GM13977 (cell line): Measurements from ENCODE around the gene TPD52L2.

Source experiments
- DNase-seq: peaks from one replicate; pipeline ENCODE4 v3.0.0; 2012; ENCODE audit warnings: low spot score
- in situ Hi-C: fragments of 300-500 bp; cut with MboI; formaldehyde crosslinking; loops from one replicate; pipeline ENCODE4 v1.12.0; 2022; ENCODE audit warnings: low sequenced_read_pairs, low pct_unique_long_range_greater_than_20kb, mixed read lengths, inconsistent platforms; ENCODE audit not compliant: unreplicated experiment
- TF ChIP-seq, protein P1 (sequence below): IDR thresholded peaks from 2 replicates; pipeline ENCODE4 v1.5.1; 2012; ENCODE audit warnings: mild to moderate bottlenecking, control low read depth; ENCODE audit not compliant: insufficient read depth; ENCODE audit errors: extremely low read depth, missing control alignments

TPD52L2 gene

DNA sequence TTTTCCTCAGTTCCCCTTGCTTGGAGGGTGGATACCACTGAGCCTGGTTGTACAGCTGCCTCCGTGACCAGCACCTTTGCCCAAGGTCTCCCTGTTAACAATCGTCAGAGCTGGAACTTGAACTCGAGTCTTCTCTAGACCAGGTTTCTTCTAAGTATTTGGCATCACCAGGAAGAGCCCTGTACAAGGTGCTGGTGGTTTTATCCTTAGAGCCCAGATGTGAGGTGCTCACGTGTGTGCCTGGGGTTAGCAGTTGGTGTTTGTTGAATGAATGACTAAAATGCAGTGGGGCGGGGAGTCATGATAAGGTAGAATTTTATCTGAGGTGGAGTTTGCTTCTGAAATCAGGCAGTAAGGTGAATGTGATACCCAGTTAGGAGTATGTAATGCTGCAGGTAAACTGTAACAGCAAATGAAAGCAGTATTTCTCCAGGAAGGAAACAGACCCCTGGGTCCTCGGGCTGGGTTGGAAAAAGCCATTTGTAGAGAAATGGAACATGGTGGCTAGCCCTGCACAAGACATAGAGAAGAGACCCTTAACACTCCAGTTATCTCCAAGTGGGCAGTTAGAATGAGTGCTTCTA is 33.0 kb downstream of the TPD52L2 start:
- TF ChIP-seq, protein P1, sequence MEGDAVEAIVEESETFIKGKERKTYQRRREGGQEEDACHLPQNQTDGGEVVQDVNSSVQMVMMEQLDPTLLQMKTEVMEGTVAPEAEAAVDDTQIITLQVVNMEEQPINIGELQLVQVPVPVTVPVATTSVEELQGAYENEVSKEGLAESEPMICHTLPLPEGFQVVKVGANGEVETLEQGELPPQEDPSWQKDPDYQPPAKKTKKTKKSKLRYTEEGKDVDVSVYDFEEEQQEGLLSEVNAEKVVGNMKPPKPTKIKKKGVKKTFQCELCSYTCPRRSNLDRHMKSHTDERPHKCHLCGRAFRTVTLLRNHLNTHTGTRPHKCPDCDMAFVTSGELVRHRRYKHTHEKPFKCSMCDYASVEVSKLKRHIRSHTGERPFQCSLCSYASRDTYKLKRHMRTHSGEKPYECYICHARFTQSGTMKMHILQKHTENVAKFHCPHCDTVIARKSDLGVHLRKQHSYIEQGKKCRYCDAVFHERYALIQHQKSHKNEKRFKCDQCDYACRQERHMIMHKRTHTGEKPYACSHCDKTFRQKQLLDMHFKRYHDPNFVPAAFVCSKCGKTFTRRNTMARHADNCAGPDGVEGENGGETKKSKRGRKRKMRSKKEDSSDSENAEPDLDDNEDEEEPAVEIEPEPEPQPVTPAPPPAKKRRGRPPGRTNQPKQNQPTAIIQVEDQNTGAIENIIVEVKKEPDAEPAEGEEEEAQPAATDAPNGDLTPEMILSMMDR = no peak
- no peak for DNase-seq
- in situ Hi-C loops = no loop called here

DNA sequence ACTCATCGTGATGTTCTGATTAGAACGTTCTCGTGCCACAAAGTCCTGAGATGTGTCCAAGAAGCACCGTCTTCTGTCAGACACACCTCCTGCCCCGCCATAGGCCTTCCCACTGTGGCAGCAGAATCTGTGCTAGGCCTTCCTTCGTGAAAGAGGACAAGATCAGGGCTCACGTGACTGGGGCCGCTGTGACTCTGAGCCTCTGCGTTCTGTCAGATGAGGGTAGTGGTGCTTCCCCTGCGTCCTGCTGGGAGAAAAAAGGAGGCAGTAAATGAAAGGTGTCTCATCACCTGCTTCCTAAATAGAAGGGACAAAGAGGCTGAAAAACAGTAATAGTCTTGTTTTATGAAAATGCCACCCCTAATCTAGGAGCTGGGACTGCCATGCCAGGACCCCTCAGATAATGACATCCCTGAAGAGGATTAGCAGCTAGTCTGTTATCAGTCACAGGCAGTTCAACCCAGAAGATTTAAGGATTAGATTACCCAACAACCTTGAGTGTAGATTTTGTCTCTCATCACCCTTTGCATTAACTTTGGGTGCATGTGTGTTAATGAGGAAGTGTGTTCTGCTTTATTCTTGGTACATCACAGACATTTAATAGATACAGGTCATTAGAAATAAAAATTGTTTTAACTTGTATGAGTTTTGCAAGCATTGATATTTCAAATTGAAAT is 34.0 kb downstream of the TPD52L2 start:
- TF ChIP-seq, protein P1 = no peak
- DNase-seq = no peak
- in situ Hi-C loops = no loop called here

DNA sequence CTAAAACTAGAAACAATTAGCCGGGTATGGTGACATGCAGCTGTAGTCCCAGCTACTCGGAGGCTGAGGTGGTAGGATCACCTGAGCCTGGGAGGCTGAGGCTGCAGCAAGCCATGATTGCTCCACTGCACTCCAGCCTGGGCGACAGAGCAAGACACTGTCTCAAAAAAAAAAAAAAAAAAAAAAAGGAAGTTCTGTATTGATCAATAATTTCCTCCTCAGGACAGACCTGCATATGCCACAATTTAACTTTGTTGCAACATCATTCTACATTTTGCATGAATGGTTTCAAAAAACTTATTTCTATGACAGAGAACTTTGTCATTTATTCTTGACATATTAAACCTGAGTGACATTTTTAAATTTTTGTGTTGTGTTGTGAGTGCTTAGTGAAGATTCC is 35.3 kb downstream of the TPD52L2 start:
- in situ Hi-C loops = no loop called here
- DNase-seq = no peak
- TF ChIP-seq, protein P1 = no peak

DNA sequence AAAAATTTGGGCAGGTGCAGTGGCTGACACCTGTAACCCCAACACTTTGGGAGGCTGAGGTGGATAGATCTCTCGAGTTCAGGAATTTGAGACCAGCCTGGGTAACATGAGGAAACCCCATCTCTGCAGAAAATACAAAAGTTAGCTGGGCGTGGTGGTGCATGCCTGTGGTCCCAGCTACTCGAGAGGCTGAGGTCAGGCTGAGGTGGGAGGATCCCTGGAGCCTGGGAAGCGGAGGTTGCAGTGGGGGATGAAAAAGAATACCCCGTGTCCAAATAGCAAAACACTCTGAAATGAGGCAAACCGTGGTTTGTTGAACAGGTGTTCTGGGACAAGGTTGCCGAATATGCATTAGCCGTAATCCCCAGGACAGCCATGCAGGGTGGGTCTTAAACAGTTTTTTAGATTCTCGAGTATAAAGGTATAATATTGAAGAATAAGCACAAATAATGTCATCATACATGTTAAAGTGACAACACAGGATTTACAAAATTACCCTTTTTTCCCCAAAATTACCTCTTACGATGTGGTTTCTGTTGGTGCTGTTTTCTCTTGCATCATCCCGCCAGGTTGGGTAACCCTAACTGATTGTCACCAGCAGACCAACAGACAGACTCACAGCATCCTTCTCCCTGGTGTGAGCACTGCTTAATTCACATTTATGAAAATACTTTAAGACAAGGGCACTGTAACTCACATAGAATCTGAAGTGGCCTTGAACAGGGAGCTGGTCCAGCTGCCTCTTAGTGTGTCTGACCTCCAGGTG is 38.9 kb downstream of the TPD52L2 start:
- TF ChIP-seq, protein P1 = no peak
- in situ Hi-C loops = no loop called here
- no peak for DNase-seq

DNA sequence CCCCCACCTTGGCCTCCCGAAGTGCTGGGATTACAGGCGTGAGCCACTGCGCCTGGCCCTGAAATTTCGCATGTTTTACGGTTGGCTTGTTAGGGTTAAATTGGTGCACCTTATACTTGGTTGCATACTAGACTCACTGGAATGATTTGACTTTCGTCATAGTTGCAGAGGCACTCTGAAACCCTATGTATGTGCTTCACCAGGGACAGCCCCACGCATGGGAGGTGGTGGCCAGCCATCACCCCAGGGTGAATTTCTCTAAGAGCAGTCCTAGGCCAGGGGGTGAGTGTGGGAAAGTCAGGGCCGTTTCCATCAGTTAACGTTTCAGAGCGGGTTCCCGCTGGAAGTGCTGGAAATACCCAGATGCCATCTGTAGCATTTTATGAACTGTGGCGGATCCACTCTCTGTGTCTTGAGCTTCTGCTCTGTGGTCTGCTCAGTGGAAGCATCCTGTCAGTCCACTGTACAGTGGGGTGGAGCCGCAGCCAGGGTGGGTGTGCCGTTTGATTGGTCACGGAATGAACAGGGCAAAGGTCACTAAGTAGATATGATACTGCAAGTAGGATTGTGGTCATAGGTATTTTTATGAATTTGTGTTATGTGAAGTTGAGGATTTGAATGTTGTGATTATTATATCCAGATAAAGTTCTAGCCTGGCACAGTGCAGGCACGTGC is 43.1 kb downstream of the TPD52L2 start:
- TF ChIP-seq, protein P1 = no peak
- in situ Hi-C loops = no loop called here
- no peak for DNase-seq

DNA sequence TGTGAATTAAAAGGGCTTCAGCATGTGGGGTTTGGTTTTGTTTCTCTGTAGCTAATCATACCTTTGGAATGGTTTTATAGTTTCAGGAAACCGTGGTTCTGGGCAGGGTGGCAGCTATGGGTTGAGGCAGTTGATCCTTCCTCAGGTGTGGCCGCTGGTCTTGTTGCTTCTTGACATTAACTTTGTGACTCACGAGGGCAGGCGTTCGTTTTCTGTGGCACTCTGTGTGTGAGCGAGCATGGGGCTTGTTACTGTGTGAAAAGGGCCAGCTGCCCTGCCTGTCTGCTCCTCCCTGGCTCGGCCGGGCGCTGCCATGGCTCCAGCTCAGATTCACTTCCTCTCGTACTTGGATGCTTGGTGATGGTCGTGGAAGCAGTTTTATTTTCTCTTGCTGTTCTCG is 46.1 kb downstream of the TPD52L2 start:
- TF ChIP-seq, protein P1 = no peak
- DNase-seq = no peak
- in situ Hi-C loops = no loop called here
